ENCODE data around the gene STARD9.

Gene STARD9

GRCh38 chr15:42692536-42692935 is 117.1 kb downstream of the STARD9 start:
- TF ChIP-seq EGR1 (IDR thresholded peaks at IDR 0.05) = no peak
- no peak for TF ChIP-seq YY1 (IDR thresholded peaks at IDR 0.05; ENCODE audit: low read depth)
- TF ChIP-seq FOXM1 (IDR thresholded peaks at IDR 0.05; ENCODE audit: borderline replicate concordance, low read depth) = no peak
- TF ChIP-seq TEAD4 (IDR thresholded peaks at IDR 0.05) = no peak
- TF ChIP-seq RAD21 (IDR thresholded peaks at IDR 0.05; ENCODE audit: low read depth) = no peak
- no peak for TF ChIP-seq CEBPB (IDR thresholded peaks at IDR 0.05)

DNA sequence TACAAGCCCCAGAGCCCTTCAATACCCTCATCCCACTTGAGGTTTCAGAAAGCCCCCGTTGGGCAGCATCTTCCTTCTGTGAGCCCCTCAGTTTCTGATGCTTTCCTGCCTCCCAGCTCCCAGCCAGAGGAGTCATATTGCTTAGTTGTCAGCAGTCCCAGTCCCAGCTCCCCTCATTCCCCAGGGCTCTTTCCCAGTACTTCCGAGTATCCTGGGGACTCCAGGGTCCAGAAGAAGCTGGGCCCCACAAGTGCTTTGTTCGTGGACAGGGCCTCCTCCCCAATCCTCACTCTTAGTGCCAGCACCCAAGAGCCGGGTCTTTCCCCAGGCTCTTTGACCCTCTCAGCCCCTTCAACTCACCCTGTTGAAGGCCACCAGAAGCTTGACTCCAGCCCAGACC is 117.6 kb downstream of the STARD9 start:
- no peak for TF ChIP-seq TEAD4 (IDR thresholded peaks at IDR 0.05)
- TF ChIP-seq USF1 (IDR thresholded peaks at IDR 0.05) = no peak
- TF ChIP-seq YY1 (IDR thresholded peaks at IDR 0.05; ENCODE audit: low read depth) = no peak
- TF ChIP-seq CEBPB (IDR thresholded peaks at IDR 0.05) = no peak
- TF ChIP-seq CREB1 (IDR thresholded peaks at IDR 0.05; ENCODE audit: low read depth) = no peak
- no peak for TF ChIP-seq EP300 (IDR thresholded peaks at IDR 0.05; ENCODE audit: borderline replicate concordance)
- TF ChIP-seq FOXM1 (IDR thresholded peaks at IDR 0.05; ENCODE audit: borderline replicate concordance, low read depth) = no peak

DNA sequence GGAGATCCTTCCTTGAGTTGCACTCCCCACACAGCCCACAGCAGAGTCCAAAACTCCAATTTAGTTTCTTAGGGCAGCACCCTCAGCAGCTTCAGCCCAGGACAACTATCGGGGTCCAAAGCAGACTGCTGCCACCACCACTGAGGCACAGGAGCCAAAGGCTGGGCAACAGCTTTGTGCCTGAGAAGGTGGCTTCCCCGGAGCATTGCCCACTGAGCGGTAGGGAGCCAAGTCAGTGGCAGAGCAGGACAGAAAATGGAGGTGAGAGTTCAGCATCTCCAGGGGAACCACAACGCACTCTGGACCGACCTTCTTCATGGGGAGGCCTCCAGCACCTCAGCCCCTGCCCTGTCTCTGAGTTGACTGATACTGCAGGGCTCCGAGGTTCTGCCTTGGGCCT is 118.1 kb downstream of the STARD9 start:
- TF ChIP-seq EGR1 (IDR thresholded peaks at IDR 0.05) (no peak), USF1 (IDR thresholded peaks at IDR 0.05) (no peak), TAF1 (IDR thresholded peaks at IDR 0.05; ENCODE audit: low read depth) (no peak), FOXM1 (IDR thresholded peaks at IDR 0.05; ENCODE audit: borderline replicate concordance, low read depth) (no peak), CEBPB (IDR thresholded peaks at IDR 0.05) (no peak), RAD21 (IDR thresholded peaks at IDR 0.05; ENCODE audit: low read depth) (no peak), MAX (IDR thresholded peaks at IDR 0.05) (no peak), CREB1 (IDR thresholded peaks at IDR 0.05; ENCODE audit: low read depth) (no peak), NFIC (IDR thresholded peaks at IDR 0.05) (no peak), ZBTB7A (IDR thresholded peaks at IDR 0.05; ENCODE audit: low read depth) (no peak), TEAD4 (IDR thresholded peaks at IDR 0.05) (no peak), EP300 (IDR thresholded peaks at IDR 0.05; ENCODE audit: borderline replicate concordance) (no peak), YY1 (IDR thresholded peaks at IDR 0.05; ENCODE audit: low read depth) (no peak), TCF12 (IDR thresholded peaks at IDR 0.05; ENCODE audit: low read depth) (no peak)

DNA sequence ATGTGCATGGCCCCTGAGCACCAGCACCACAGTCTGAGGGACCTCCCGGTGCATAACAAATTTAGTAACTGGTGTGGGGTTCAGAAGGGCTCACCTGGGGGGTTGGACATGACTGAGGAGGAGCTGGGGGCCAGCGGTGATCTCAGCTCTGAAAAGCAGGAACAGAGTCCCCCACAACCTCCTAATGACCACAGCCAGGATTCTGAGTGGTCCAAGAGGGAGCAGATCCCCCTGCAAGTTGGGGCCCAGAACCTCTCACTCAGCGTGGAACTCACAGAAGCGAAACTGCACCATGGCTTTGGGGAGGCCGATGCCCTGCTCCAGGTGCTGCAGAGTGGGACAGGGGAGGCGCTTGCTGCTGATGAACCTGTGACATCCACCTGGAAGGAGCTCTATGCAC is 118.5 kb downstream of the STARD9 start:
- no peak for TF ChIP-seq USF1 (IDR thresholded peaks at IDR 0.05)
- TF ChIP-seq TEAD4 (IDR thresholded peaks at IDR 0.05) = no peak
- TF ChIP-seq CREB1 (IDR thresholded peaks at IDR 0.05; ENCODE audit: low read depth) = no peak
- TF ChIP-seq YY1 (IDR thresholded peaks at IDR 0.05; ENCODE audit: low read depth) = no peak
- no peak for TF ChIP-seq REST (IDR thresholded peaks at IDR 0.05; ENCODE audit: low read depth)
- no peak for TF ChIP-seq CEBPB (IDR thresholded peaks at IDR 0.05)
- no peak for TF ChIP-seq EP300 (IDR thresholded peaks at IDR 0.05; ENCODE audit: borderline replicate concordance)

DNA sequence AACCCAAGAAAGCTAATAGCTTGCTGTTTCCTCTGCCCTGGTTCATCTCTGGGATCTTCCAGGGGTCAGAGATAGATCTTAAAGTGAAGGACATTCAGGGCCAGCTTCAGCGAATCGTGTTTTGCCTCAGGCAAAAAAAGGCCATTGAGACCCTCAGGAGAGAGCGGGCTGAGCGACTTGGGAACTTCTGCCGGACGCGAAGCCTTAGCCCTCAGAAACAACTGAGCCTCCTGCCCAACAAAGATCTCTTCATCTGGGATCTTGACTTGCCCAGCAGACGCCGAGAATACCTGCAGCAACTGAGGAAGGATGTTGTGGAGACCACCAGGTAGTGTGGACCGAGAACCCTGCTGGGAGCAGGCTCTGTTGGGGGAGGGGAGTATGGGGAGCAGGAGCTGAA is 119.0 kb downstream of the STARD9 start:
- no peak for TF ChIP-seq TCF12 (IDR thresholded peaks at IDR 0.05; ENCODE audit: low read depth)
- TF ChIP-seq TEAD4 (IDR thresholded peaks at IDR 0.05) = no peak
- TF ChIP-seq TAF1 (IDR thresholded peaks at IDR 0.05; ENCODE audit: low read depth) = no peak
- no peak for TF ChIP-seq RAD21 (IDR thresholded peaks at IDR 0.05; ENCODE audit: low read depth)
- no peak for TF ChIP-seq USF1 (IDR thresholded peaks at IDR 0.05)
- no peak for TF ChIP-seq CREB1 (IDR thresholded peaks at IDR 0.05; ENCODE audit: low read depth)
- no peak for TF ChIP-seq FOXM1 (IDR thresholded peaks at IDR 0.05; ENCODE audit: borderline replicate concordance, low read depth)
- no peak for TF ChIP-seq MAX (IDR thresholded peaks at IDR 0.05)
- no peak for TF ChIP-seq NFIC (IDR thresholded peaks at IDR 0.05)

DNA sequence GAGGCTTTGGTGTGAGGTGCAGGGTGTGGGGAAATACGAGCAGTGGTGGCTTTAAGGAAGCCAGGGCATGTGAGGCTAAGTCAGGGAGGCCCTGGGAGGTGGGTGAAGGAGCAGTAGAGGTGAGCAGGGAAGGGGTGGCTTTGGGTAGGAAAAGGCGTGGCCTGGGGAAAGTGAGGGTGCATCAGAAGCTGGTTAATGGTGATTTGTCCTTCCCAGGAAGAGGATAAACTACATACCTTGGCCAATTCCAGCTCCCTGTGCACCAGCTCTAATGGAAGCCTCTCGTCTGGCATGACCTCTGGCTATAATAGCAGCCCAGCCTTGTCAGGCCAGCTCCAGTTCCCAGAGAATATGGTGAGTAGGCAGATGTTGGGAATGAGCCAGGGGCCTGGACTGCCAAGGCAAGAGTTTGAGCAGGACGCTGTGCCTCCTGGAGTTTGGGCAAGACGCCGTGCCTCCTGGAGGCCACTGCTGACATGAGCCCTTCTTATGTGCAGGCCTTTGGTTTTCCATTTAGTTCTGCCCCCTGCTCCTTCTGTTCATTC is 120.2 kb downstream of the STARD9 start:
- TF ChIP-seq RAD21 (IDR thresholded peaks at IDR 0.05; ENCODE audit: low read depth) (no peak), EGR1 (IDR thresholded peaks at IDR 0.05) (no peak), CREB1 (IDR thresholded peaks at IDR 0.05; ENCODE audit: low read depth) (no peak), TAF1 (IDR thresholded peaks at IDR 0.05; ENCODE audit: low read depth) (no peak), MAX (IDR thresholded peaks at IDR 0.05) (no peak), EP300 (IDR thresholded peaks at IDR 0.05; ENCODE audit: borderline replicate concordance) (no peak), TCF12 (IDR thresholded peaks at IDR 0.05; ENCODE audit: low read depth) (no peak), USF1 (IDR thresholded peaks at IDR 0.05) (no peak), NFIC (IDR thresholded peaks at IDR 0.05) (no peak), REST (IDR thresholded peaks at IDR 0.05; ENCODE audit: low read depth) (no peak), CEBPB (IDR thresholded peaks at IDR 0.05) (no peak), YY1 (IDR thresholded peaks at IDR 0.05; ENCODE audit: low read depth) (no peak), TEAD4 (IDR thresholded peaks at IDR 0.05) (no peak), FOXM1 (IDR thresholded peaks at IDR 0.05; ENCODE audit: borderline replicate concordance, low read depth) (no peak), ZBTB7A (IDR thresholded peaks at IDR 0.05; ENCODE audit: low read depth) (no peak)
